Endodermal cell (in vitro differentiated cells): ENCODE data around the gene PLD6. TPM values are rescaled to one million over a fixed set of nuclear protein-coding genes. Genes with fewer than 3 reads are reported as not detected.

Source experiments
- DNase-seq: peaks from one replicate; pipeline ENCODE4 v3.0.0-alpha.2; 2017
- H3K27ac ChIP-seq: 2 replicates; pipeline ENCODE4 v1.5.1; 2013; ENCODE audit warnings: mild to moderate bottlenecking, low read depth, low read length, moderate library complexity
- H3K27me3 ChIP-seq: 2 replicates; pipeline ENCODE4 v1.6.1; 2013; ENCODE audit warnings: mild to moderate bottlenecking, low read length, moderate library complexity; ENCODE audit not compliant: insufficient read depth, control insufficient read depth, poor library complexity, severe bottlenecking
- H3K36me3 ChIP-seq: 2 replicates; pipeline ENCODE4 v1.7.0; 2013; ENCODE audit warnings: mild to moderate bottlenecking, low read length, moderate library complexity; ENCODE audit not compliant: control insufficient read depth, insufficient read depth
- H3K4me1 ChIP-seq: one replicate; pipeline ENCODE4 v1.7.0; 2013; ENCODE audit warnings: low read length; ENCODE audit not compliant: control insufficient read depth, insufficient read depth
- H3K4me3 ChIP-seq: 2 replicates; pipeline ENCODE4 v1.5.1; 2013; ENCODE audit warnings: mild to moderate bottlenecking, low read length, moderate library complexity
- H3K9ac ChIP-seq: 2 replicates; pipeline ENCODE4 v1.6.1; 2013; ENCODE audit warnings: mild to moderate bottlenecking, low read length, moderate library complexity; ENCODE audit not compliant: poor library complexity, severe bottlenecking; ENCODE audit errors: extremely low read depth
- H3K9me3 ChIP-seq: 2 replicates; pipeline ENCODE4 v1.6.1; 2013; ENCODE audit warnings: mild to moderate bottlenecking, low read length, moderate library complexity; ENCODE audit not compliant: control insufficient read depth
- H3K27ac Mint-ChIP-seq: 2 replicates; pipeline ENCODE4 v1.8.0; 2020; ENCODE audit warnings: mixed read lengths
- H3K27me3 Mint-ChIP-seq: 2 replicates; pipeline ENCODE4 v1.8.0; 2021; ENCODE audit warnings: mild to moderate bottlenecking, mixed read lengths; ENCODE audit not compliant: insufficient read depth
- H3K36me3 Mint-ChIP-seq: 2 replicates; pipeline ENCODE4 v1.8.0; 2020; ENCODE audit warnings: low read depth, mixed read lengths
- H3K4me1 Mint-ChIP-seq: 2 replicates; pipeline ENCODE4 v1.8.0; 2020; ENCODE audit warnings: mixed read lengths
- H3K4me3 Mint-ChIP-seq: 2 replicates; pipeline ENCODE4 v1.8.0; 2020; ENCODE audit warnings: mild to moderate bottlenecking, moderate library complexity, mixed read lengths
- H3K9me3 Mint-ChIP-seq: 2 replicates; pipeline ENCODE4 v1.8.0; 2020; ENCODE audit warnings: mild to moderate bottlenecking, mixed read lengths
- WGBS, 2 experiments: methylation state at CpG; one replicate each; pipeline versions ENCODE4 v1.1.5 to v1.1.7; 2013; ENCODE audit warnings: missing lambda C conversion rate in 2 of 2, mixed read lengths in 1 of 2; ENCODE audit not compliant: insufficient coverage in 1 of 2, insufficient read length in 1 of 2; 5-methylcytosine and 5-hydroxymethylcytosine counted together
- total RNA-seq, 2 donors: library from RNA; stranded (reverse); fragmentation: NEBNext Ultra II Directional in 1 of 2; extraction: Animal tissue kit (Norgen Biotek cat#: 25700) in 1 of 2; gene quantifications; 2 replicates in 1 of 2; 3 replicates in 1 of 2; pipeline ENCODE4 v1.2.1, GENCODE V29; 2021
- TF ChIP-seq, protein P1 (sequence below): fragments of 200-600 bp; sonication (generic); conservative IDR thresholded peaks from 2 replicates; pipeline ENCODE4 v1.5.0; 2021; ENCODE audit warnings: antibody characterized with exemption, mild to moderate bottlenecking

The PLD6 gene
- total RNA-seq, 2 donors from 2014 or later: 0.42 to 1.5 TPM

GRCh38 chr17:17204635-17205231 is 1.4 kb downstream of the PLD6 start:
- H3K27me3 Mint-ChIP-seq: no peaks in the 10 kb centered on the region
- DNase-seq: no peak
- no peak overlapping the region for H3K27ac Mint-ChIP-seq
- 91 to 97% methylated on average over 14 of the region's 14 CpGs for WGBS, 2 experiments
- no peak overlapping the region for H3K9ac ChIP-seq
- peaks cover 13% of the 10 kb centered on the region for H3K27me3 ChIP-seq
- no peaks in the 10 kb centered on the region for H3K4me1 Mint-ChIP-seq
- TF ChIP-seq, protein P1, sequence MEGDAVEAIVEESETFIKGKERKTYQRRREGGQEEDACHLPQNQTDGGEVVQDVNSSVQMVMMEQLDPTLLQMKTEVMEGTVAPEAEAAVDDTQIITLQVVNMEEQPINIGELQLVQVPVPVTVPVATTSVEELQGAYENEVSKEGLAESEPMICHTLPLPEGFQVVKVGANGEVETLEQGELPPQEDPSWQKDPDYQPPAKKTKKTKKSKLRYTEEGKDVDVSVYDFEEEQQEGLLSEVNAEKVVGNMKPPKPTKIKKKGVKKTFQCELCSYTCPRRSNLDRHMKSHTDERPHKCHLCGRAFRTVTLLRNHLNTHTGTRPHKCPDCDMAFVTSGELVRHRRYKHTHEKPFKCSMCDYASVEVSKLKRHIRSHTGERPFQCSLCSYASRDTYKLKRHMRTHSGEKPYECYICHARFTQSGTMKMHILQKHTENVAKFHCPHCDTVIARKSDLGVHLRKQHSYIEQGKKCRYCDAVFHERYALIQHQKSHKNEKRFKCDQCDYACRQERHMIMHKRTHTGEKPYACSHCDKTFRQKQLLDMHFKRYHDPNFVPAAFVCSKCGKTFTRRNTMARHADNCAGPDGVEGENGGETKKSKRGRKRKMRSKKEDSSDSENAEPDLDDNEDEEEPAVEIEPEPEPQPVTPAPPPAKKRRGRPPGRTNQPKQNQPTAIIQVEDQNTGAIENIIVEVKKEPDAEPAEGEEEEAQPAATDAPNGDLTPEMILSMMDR: no peak
- H3K4me1 ChIP-seq: no peaks in the 10 kb centered on the region
- H3K9me3 Mint-ChIP-seq: peaks cover 2% of the 10 kb centered on the region
- no peaks in the 10 kb centered on the region for H3K36me3 ChIP-seq
- H3K9me3 ChIP-seq: no peaks in the 10 kb centered on the region
- no peak overlapping the region for H3K27ac ChIP-seq
- H3K4me3 ChIP-seq: no peak overlapping the region
- H3K4me3 Mint-ChIP-seq: no peak overlapping the region
- H3K36me3 Mint-ChIP-seq: no peaks in the 10 kb centered on the region

DNA sequence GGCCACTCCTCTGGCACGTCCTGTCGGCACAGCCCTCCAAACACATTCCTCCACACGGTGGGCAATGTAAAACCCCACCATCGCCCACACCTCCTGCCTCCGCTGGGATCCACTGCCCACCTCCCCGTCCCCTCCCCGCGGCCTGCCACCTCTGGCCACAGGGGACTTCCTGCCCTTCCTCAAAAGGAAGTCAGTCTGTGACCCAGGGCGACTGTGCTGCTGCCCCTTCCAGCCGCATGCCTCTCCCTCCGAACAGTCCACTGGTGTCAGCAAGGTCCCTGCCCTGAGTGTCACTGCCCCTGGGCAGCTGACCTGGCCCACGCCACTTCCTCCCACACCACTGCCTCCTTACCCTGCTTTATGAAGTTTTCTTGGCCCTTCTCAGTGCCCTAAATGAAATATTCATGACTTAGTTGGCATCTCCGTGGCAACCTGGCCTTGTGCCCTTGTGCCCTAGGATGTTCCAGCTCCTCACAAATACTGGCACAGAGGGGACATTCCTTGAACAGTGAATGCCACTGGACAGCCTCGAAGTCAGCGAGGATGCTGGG is 2.0 kb downstream of the PLD6 start:
- 90% methylated on average over 5 to 15 of the region's 15 CpGs for WGBS, 2 experiments
- no peaks in the 10 kb centered on the region for H3K27me3 Mint-ChIP-seq

DNA sequence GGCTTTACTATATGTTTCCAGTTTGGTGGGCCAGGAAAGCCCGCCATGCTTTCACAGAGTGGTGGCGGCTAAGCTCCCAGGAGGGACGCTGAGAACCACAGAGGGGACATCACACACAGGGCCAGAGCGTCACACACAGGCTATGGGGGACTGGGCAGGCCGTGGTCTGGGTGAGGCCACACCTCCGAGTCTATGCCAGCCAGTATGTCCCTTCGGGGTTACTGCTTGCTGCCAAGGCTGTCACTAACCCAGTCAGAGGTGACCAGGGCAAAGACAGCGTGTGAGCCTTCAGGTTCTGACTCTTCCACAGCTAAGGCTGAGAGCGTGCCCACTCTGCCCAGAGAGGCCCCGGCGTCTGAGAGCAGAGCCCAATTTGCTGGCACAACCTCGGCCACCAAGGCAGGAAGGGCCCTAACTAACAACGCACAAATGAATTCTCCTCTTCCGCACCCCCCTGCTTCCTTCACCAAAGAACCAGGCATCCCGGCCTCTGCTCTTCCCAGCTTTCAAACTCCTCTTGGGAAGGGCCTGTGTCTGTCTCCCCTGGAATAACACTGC is 2.9 kb downstream of the PLD6 start:
- Mint-ChIP-seq H3K4me1 (no peaks in the 10 kb centered on the region), H3K36me3 (no peaks in the 10 kb centered on the region), H3K27ac (no peak overlapping the region), H3K27me3 (no peaks in the 10 kb centered on the region), H3K4me3 (no peak overlapping the region), H3K9me3 (peaks cover 2% of the 10 kb centered on the region)
- no peak overlapping the region for H3K4me3 ChIP-seq
- no peaks in the 10 kb centered on the region for H3K9me3 ChIP-seq
- no peak overlapping the region for H3K27ac ChIP-seq
- H3K36me3 ChIP-seq: no peaks in the 10 kb centered on the region
- H3K9ac ChIP-seq: no peak overlapping the region
- no peak for DNase-seq
- WGBS, 2 experiments: 95 to 99% methylated on average over 10 to 15 of the region's 15 CpGs
- no peaks in the 10 kb centered on the region for H3K4me1 ChIP-seq
- TF ChIP-seq, protein P1: no peak
- H3K27me3 ChIP-seq: peaks cover 13% of the 10 kb centered on the region

More for the DNA sequence above, 2.0 kb downstream of the PLD6 start:
- no peaks in the 10 kb centered on the region for H3K4me1 Mint-ChIP-seq
- peaks cover 13% of the 10 kb centered on the region for H3K27me3 ChIP-seq
- no peak overlapping the region for H3K27ac Mint-ChIP-seq
- no peak overlapping the region for H3K9ac ChIP-seq
- H3K4me3 ChIP-seq: no peak overlapping the region
- no peaks in the 10 kb centered on the region for H3K4me1 ChIP-seq
- peaks cover 2% of the 10 kb centered on the region for H3K9me3 Mint-ChIP-seq
- no peak overlapping the region for H3K4me3 Mint-ChIP-seq
- H3K9me3 ChIP-seq: no peaks in the 10 kb centered on the region
- H3K27ac ChIP-seq: no peak overlapping the region
- H3K36me3 ChIP-seq: no peaks in the 10 kb centered on the region
- no peaks in the 10 kb centered on the region for H3K36me3 Mint-ChIP-seq
- DNase-seq: no peak
- TF ChIP-seq, protein P1: no peak
